GM12875 (cell line): ENCODE measurements around the gene C2orf68.

ENCODE experiments used
- H3K4me3 ChIP-seq: one replicate; pipeline ENCODE4 v1.5.1; 2011; ENCODE audit warnings: low read depth, low read length, control low read depth
- CTCF ChIP-seq: IDR thresholded peaks from 2 replicates; pipeline ENCODE4 v1.5.1; 2011; ENCODE audit warnings: low read depth, mild to moderate bottlenecking, control low read depth, inconsistent platforms, low read length, moderate library complexity, borderline replicate concordance; ENCODE audit not compliant: insufficient read depth

The C2orf68 gene

GRCh38 chr2:85591563-85591962 lies 20.3 kb downstream of the C2orf68 start:
- H3K4me3 ChIP-seq, result no peak overlapping the region
- TF ChIP-seq CTCF, result no peak

- no peak overlapping the region for H3K4me3 ChIP-seq
- TF ChIP-seq CTCF, result no peak
These were observed 20.9 kb downstream of the C2orf68 start for GRCh38 chr2:85590950-85591349.

DNA sequence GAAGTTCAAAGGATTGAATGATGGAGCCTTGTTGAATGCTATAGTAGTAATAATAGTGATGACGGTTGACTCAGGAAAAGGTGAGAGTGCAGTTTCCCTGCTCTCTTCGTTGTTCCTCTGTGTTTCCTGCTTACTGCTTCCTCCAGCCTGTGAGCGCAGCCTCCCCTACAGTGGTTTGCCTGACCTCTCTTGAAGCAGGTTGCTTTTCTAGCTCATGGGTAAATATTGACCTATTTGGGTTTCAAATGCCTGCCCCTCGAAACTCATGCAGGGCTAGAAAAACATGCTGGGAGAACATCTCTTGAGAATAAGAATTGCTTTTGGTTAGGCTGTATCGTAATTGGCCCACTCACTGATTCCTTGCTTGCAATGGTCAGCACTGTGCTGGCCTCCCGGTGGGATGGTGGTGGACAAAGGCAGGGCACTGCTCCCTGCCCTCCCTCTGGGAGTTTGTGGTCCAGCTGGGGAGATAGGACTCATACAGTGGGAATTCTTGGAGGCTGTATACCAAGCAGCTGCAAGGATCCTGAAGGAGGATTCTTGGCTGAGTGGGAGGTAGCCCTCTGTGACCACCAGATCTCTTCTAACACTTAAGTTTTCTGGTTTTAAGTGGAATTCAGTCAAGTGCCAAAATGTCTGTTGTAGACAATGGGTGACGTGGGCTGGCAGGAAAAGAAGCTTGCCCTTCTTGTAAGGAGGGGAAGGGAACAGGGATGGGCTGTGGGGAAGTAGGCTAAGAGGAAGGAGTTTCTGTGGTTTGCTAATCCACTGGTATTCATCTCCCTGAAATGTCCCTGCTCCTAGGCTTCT lies 21.7 kb downstream of the C2orf68 start:
- TF ChIP-seq CTCF, result no peak
- no peak overlapping the region for H3K4me3 ChIP-seq

DNA sequence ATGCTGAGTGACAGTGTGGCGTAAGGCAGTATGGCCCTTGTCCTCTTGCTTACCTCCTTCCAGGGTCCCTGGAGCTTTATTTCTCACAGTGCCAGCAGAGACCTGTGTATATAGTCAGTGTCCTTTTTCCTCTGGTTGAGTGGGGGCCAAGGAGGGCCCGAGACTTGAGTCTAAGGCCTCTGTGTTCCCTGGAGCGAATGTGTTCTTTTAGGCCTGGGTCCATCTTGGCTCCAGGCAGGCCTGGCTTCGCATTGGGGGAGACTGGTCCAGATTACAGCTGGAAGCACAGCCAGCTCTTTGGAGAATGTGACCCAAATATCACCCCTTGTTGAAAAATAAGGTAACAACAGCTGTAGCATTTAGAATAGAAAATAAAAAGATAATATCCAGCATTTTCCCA lies 22.7 kb downstream of the C2orf68 start:
- H3K4me3 ChIP-seq, result no peak overlapping the region
- TF ChIP-seq CTCF, result no peak

DNA sequence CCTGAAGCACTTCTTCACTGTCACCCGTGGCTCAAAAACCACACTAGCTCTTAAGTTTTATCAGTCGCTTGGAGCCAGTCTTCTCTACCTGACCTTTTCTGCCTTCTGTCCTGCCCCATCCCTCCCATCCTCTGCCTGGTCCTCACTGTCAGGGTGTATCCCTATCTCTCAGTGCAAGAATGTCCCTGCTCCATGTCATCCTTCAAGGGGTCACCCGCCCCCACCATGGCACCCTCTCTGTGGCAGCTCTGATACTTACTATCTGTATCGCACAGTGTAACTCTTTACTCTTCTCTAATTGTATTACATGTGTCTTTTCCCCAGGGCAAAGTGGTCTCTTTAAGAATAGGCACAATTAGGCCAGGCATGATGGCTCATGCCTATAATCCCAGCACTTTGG lies 23.2 kb downstream of the C2orf68 start:
- no peak overlapping the region for H3K4me3 ChIP-seq
- TF ChIP-seq CTCF, result no peak

GRCh38 chr2:85588236-85588635 lies 23.6 kb downstream of the C2orf68 start:
- no peak overlapping the region for H3K4me3 ChIP-seq
- TF ChIP-seq CTCF, result no peak

GRCh38 chr2:85585781-85586105 lies 26.1 kb downstream of the C2orf68 start:
- no peak overlapping the region for H3K4me3 ChIP-seq
- no peak for TF ChIP-seq CTCF
